ENCODE results near the gene PRDM15.
A peak's percentile ranks its signal among the peaks of the same experiment; 100 is the strongest.

The PRDM15 gene

DNA sequence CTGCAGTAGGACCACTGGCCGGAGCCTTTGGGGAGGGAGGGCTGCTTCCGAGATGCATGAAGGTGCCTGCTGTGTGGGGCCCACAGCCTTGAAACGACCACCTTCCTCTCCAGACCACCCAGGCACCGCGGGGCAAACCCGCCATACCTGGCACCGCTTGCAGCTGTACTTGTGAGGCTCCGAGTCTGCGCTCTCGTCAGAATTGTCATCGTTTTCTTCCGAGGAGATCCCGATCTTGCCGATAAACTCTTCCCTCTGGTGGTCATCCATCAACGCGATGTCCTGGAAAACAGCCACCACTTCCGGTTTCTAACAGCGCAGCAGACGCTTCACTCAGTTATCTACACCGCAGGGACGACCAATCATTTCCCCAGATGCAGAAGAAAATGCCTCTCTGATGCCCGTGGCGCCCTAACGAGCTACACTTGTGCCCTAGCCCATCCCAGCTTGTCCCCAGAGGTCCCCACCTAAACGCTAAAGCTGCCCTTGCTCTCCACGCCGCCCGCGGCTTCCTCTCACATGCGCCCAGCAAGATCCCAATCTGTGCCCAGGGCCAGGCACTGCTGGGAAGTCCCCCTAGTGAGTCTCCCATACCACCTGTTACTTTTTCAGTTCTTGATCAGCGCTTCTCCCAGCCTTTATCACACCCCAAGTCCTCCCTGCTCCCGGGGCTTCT, 57.2 kb downstream of the PRDM15 start:
- no peak for DNase-seq

DNA sequence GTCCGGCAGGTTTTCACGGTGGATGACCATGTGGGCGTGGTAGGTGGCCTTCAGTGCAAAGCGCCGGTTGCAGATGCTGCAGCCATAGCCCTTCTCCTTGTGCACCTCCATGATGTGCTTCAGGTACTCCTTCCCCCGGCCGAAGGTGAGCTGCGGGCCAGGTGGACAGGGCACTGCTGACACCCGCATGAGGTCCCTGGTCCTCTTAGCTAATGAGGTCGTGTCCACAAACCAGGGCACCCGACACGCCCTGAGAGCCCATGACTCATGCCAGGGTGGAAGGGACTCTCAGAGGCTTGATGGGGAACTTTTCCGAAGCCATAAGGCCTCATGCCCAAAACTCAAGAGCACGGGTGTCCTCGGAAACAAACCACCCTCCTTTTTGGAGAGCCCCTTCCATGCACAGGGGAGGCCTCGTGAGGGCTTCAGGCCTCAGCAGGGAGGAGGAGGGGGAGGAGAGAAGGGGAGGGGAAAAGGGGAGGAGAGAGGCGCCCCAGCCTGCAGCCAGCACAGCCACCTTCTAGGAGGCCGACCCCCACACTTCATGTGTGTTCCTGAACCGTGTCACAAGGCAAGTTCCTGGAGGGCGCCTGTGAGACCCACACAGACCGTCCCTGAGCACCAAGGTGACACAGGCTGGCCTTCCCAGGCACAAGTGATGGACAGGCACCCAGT, 57.9 kb downstream of the PRDM15 start:
- no peak for DNase-seq

DNA sequence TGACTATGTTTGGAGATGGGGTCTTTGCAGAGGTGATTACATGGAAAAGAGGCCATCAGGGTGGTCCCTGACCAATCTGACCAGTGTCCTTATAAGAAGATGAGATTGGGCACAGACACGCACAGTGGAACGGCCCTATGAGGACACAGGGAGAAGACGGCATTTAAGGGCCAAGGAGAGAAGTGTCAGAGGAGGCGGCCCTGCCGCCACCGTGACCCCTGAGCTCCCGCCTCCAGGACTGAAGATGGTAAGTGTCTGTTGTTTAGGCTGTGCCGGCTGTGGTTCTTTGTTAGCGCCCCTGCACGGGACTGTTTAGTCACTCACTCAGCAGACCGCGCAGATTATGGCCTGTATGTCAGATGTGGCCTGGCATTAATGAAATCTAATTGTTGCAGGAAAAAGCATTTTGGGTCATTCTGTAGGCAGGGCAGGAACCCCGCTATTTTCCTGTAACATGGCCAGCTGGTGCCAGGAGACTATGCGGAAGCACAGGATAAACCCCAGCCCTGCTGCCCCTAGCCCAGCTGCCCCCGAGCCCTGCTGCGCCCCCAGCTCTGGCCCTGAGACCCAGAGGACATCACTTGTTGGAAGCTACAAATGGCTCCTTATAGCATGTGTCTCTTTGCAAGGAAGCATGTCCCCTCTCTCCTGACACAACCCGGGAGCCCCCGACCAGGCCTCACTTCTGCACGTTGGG, 58.6 kb downstream of the PRDM15 start:
- no peak for DNase-seq

DNA sequence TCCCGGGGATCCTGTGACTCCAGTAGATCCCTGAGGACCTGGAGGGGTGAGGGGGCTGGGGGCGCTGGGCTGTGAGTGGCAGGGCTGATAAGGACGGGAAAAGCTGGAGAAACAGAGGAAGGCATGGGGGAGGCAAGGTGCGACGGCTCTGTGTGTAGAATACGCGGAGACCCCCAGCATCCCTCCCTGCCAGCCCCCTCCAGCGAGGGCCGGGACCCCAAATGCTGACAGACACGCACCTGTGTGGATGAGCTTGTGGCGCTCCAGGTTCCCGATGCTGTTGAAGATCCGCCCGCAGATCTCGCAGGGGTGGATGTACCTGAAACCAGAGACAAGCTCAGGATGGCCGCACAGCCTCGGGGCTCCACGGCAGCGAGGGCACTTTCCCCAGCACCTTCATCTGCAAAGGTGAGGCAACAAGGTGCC, 59.3 kb downstream of the PRDM15 start:
- DNase-seq = no peak

DNA sequence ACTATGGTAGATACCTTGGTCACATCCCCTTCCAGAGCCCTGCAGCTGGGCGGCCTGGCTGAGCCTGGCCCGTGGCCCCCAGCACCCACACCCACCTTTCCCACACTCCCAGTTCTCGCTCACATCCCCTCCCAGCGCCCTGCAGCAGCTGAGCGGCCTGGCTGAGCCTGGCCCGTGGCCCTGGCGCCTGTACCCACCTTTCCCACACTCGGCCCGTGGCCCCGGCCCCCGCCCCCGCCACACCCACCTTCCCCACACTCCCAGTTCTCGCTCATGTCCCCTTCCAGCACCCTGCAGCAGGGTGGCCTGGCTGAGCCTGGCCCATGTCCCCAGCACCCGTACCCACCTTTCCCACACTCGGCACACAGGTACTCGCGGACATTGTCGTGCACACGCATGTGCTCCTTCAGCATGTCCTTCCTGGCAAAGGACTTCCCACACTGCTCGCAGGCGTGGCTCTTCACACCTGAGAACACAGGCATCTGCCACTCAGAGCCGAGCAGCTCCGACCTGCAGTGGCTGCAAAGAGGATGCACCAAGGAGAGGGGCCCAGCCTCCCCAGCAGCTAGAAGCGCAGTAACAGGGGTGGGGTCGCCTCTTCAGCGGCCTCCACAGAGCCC, 59.8 kb downstream of the PRDM15 start:
- DNase-seq = no peak

DNA sequence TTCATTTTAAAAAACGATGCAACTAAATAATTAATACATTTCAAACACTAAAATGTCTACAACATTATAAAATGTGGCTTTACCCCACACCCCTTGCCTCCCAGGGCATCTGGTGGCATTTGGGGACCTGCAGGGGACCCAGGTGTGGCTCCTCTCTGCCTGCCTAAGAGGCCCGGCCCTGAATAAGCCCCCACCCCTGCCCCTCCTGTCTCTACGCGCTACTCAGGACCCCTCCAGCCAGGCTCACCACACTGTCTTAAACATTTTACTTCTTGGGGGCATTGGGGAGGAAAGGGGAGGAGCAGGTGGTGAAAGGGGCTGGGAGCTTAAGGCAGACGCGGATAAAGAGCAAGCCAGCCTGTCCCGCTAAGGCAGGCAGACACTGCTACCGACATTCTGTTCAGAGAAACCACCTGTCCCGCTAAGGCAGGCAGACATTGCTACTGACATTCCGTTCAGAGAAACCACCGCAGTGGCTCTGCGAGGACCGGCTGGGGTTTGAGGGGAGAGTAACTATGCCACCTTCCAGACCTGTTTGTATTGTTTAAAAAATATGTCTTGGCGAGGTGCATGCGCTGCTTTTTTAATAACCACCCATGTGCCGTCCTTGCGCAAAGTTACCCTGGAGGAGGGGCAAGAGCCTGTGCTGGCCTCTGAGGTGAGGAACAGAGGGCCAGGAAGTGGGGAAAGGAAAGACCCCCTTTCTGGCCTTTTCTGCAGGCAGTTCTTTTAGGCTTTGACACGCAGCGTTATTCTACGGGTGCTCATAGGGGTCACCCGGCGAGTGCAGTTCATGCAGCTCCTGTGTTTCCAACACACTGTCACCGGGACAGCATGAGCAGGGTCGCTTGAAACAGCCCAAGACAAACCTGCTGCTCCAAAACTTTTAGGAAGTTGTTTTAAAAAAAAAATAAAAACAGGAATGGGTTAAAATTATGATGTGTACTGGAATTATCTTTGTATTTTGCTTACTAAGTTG, 61.0 kb downstream of the PRDM15 start:
- DNase-seq = no peak

DNA sequence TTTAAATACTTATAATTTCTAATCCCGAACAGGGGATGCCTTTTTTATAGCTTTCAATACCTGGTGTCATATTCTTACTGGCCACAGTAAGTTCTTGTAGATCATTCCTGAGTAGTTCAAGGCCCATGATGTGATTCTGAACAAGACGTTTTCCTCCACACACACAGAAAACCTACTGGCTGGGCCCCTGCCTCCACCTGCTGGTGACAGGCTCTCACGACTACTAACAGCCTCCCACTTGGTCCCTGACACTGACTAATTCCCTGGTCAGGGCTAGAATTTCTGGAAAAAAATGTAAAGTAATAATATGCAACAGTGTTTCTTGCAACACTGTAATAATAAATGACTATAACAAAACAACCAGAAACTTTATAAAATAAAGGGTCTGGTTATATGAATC, 61.9 kb downstream of the PRDM15 start:
- peak; percentile 46 for DNase-seq

DNA sequence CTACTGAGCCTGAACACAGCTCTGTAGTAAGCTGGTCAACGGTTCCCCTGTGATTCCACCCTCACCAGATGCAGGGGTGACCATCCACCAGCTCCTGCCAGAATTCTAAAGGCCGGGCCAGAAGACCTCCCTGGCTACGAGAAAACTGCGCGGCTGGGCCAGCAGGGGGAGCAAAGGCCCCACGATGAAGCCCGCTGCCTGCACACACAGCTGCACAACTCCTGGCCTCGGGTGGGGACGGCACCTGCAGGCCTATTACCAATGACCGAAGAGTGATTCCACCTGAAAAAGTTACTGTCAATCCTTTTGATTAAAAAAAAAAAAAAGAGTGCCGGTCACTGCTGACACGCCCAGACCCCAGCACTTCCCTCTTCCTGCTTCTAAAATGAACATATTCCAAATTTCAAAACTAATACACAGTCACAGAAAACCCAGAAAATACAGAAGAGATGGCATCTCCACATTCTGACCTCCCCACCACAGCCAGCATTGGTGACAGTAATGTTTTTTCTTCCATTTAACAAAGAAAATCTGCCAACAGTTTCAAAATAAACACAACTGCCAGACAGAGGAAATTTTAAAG, 62.5 kb downstream of the PRDM15 start:
- no peak for DNase-seq

DNA sequence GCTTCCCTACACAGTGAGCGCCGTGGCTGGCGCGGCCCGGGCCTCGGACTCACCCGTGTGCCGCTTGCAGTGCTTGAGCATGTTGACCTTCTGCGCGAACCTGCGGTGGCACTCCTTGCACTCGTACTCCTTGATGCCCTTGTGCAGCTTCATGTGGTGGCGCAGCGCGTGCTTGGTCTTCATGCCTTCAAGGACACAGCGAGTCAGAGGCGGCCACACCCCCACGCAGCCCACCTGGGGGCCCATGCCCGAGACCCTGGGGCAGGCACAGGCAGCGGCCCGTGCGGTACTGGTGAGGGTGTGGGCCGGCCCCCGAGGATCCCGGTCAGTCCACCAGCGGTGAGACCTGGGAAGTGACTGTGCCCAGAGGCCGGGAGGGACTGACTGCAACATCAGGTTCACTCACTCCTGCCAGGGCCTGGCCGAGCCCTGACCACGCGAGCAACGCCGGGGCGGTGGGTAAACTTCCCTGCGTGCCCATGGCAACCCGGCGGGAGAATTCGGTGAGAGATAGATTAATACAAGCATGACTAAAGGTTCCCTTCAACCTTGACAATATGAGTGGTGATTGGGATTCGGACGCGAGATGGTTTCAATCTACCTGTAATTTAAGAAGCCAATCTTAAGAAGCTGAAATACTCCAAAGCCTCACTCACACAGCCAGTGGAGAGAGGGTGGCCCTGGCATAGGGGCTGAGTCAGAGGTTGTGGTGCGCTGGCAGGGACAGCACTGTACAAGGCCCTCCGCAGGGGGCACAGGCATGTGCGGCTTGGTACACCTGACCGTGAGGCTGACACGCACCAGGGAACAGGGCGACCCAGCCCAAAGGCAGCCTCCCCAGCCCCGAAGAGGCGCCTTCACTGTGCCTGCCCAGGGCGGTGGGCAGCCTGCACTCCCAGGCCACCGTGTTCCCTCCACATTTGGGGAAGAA, 63.2 kb downstream of the PRDM15 start:
- DNase-seq = no peak

DNA sequence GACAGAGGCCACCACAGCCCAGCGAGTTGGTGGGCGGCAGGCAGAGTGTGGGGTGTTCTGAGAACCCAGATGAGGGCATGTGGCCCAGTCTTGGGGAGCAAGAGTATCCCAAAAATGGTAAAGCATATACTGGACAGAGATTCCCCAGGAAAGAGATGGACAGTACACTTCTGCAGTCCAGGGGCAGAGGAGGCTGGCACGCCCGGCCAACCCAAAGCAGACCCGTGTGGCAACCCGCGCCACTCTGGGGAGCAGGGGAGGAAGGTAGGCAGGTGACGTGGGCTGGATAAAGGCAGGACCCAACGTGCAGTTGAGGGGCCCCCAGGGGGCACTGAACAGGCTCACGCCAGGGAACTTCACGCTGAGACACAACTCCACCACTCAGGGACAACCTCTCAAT, 65.9 kb downstream of the PRDM15 start:
- DNase-seq = no peak

DNA sequence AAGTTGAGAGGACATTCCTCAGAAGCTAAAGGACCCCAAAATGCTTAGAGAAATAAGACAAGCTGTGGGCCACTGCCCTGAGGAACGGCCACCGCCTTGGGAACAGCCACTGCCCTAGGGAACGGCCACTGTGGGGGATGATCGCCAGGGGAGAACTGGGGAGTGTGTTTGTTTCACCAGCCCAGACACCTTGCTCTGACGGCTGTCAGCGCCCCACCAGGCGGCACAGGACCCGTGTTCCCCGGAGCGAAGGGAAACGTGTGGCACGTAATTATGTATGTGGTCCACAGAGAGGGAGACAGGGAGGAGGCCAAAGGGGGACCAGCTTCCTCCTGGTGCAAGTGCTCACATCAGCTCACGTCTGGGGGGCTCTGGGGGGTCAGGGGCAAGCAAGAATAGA, 66.5 kb downstream of the PRDM15 start:
- no peak for DNase-seq

DNA sequence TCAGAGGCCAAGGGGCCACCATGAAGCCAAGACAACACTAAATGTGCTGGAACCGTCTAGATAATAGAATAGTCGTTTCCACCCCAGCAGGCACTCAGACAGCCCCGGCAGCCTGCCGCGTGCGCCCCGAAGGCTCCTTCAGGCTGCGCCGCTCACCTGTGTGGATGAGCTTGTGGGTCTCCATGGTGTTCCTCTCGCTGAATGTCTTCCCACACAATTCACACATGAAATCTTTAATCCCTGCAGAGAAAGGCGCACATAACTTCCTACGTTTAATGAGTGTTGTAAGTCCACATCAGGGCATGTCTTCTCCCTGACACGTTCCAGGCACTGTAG, 68.6 kb downstream of the PRDM15 start:
- no peak for DNase-seq

DNA sequence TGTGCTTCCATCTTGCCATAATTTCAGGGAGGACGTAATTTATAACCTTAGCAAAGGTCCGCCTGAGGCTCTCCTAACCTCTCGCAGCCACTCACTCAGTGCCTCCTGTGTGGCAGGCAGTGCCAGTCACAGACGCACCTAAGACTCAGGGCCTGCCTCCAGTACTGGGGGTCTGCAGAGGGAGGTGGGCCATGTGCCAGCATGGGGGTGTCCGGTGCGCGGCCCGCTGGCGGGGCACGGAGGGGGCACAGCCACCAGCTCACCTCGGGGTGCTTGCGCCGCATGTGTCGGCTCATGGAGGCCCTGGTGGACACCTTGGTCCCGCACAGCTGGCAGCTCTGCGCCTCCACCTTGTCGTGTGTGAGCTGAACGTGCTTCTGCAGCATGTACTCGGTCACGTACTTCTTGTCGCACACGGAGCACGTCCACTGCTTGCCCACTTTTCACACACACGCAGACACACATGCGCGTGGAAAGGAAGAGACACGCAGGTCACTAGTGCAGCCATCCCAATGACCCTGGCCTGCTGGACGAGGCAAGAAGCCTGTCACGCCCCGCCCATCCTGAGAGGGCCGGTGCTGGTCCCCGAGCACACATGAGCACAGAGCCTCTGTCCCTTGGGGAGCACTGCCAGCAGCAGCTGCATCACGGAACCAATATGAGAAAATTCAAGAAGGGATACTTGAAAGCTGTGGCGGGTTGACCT, 69.1 kb downstream of the PRDM15 start:
- no peak for DNase-seq

DNA sequence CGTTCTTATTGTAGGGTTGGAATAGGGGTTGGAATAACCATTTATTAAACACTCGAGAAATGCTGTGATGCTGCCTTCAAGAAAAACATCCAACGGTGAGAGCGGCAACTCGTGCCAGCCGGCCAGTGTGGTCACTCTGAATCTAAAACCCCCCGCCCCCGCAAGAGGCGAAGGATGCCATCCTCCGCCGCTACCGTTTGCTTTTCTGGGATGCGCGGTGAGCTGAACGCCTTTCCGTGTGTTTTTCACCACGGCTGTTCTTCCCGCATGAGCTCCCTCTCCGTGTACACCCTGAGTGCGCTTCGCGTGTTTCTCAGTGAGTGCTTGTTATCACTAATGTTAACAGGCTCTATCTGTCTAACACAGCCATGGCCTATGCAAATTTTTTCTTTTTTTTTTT, 70.3 kb downstream of the PRDM15 start:
- DNase-seq = no peak

DNA sequence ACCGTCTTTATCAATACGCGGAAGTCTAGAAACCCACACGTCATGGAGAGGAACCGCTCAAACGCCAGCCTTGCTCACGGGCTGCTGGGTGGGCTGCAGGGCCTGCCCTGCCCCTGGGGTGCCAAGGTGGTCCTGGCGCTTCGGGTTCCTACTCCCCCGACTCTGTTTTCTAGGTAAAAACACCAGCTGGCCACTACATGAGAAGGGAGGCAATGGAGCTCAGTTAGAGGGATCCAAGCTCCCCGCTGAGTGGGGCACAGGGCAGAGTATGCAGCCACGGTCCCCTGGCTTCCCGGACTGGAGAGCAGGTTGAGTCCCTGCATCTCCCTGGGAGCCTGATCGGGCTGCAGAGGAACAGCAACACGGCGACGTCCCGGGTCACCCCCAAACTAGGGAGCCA, 71.0 kb downstream of the PRDM15 start:
- no peak for DNase-seq

DNA sequence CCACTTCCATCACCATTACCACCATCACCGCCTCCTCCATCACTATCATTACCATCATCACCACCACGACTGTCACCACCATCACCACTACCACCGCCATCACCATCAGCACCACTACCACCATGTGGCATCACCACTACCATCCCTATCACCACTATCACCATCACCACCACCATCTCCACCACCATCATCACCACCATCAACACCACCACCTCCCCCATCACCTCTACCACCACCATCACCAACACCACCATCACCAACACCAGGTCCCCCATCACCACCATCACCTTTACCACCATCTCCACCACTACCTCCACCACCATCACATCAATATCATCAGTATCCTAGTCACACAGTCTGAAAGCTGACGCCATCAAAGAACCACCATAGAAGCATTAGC, 72.4 kb downstream of the PRDM15 start:
- no peak for DNase-seq

DNA sequence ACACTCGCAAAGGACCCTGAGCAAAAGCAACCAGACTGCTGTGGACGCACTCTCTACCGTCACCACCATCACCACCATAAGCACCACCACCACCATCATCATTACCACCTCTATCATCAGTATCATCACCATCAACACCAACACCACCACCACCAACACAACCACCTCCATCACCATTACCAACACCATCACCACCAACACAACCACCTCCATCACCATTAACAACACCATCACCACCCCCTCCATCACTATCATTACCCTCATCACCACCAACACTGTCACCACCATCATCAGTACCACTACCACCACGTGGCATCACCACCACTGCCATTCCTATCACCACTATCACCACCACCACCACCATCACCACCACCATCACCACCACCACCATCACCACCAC, 73.5 kb downstream of the PRDM15 start:
- DNase-seq = no peak

DNA sequence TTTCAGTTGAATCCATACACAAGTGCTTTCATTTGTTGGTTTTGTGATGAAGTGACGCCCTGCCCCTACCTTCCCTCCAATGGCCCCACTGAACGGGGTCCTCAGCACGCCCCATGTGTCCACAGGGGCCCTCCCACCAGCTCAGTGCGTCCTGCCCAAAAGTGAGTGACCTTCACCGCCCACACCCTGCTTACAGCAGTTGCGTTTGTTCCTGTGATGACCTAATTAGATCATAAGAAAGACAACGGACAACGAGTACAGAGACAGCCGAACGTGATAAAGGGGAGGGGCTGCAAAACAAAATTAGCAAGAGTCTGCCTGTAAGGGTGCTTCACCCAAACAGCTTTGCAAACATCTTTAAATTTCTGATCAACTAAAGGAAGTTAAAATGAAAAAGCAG, 74.1 kb downstream of the PRDM15 start:
- no peak for DNase-seq

DNA sequence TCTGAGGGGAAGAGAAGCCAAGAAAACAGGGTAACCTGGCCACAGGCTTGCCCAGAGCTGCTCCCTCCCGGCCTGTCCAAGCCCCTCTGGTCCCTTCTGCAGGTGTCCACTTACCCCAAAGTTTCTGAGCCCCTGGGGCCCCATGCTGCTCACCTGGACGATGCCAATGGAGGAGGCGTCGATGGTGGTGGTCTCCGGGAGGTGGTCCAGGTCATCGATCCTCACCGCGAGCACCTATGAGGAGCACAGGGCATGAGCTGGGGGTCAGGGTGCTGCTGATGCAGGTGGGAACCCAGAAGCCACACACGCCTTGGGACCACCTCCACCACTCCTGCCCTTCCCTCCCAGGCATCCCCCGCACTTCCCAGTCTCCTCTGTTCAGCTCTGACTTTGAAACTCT, 74.8 kb downstream of the PRDM15 start:
- no peak for DNase-seq

DNA sequence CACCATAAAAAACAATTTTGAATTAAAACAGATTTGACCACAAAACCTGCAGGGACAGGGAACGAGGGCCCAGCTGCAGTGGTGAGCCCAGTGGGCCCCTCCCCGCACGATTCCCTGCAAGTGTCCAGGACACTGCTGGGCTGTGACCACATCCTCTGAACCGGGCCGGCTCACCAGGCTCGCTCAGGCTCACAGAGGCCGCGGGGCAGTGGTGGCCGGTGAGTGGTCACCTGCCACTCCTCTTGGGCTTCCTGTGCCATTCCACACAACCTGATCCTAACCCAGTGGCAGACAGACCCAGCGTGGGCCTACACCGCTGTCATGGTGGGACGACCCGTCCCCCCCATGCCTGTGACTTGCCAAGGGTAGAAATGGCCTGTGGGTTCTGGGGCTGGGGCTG, 75.8 kb downstream of the PRDM15 start:
- no peak for DNase-seq

DNA sequence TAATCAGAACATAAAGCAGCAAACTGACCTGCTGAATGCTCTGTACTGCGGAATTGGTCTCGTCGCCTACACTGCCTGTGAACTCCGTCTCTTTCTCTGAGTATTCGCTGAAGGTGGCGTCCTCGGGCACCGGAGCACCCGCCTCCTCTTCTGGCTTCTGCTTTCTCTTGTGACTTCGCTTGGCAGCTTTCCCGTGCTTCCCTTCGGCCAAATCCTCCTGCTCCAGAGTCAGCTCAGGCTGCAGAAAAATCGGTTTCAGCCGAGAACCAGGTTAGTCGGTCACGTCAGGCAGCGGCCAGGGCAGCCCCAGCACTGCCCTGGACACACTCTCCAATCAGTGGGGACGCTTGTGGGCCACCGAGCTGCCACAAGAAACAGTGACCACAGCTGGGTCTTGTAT, 76.5 kb downstream of the PRDM15 start:
- DNase-seq = no peak
